Spleen (tissue), 7 donors: ENCODE results near the gene PCMTD2.

ENCODE experiments used
- CTCF ChIP-seq, 11 experiments: fragments of 200-600 bp in 7 of 11; fragments of 450-650 bp in 4 of 11; sonication (generic) in 4 of 11; IDR thresholded peaks in 8 of 11; conservative IDR thresholded peaks in 3 of 11; 1 replicate in 7 of 11; 2 replicates in 4 of 11; pipeline versions ENCODE4 v1.4.0 to v1.8.0; 2016 to 2021; ENCODE audit warnings: antibody characterized with exemption in 11 of 11, inconsistent platforms in 4 of 11, mild to moderate bottlenecking in 1 of 11
- POLR2A ChIP-seq, 3 donors: fragments of 450-650 bp; IDR thresholded peaks; one replicate each; pipeline ENCODE4 v1.5.1; 2017; ENCODE audit warnings: antibody characterized with exemption in 3 of 3, mild to moderate bottlenecking in 1 of 3
- POLR2AphosphoS5 ChIP-seq, 3 donors: sonication (generic); formaldehyde crosslinking; IDR thresholded peaks; one replicate each; pipeline ENCODE4 v1.5.1; 2017; ENCODE audit warnings: antibody characterized with exemption in 3 of 3
- donor health status: DM: no; HTN: no; CAD: no; lungs with moderate emphysema.
- donor health status: DM: no; HTN: no; CAD: no.
- donor health status: DM: no; HTN: no; CAD: no.

GRCh38 chr20:64254571-64255360 lies 782 bp upstream of the PCMTD2 start:
- TF ChIP-seq CTCF (IDR thresholded peaks at IDR 0.05 in 8 of 11, conservative IDR thresholded peaks at IDR 0.05 in 3 of 11) (no peak), POLR2A (IDR thresholded peaks at IDR 0.05) (no peak), POLR2AphosphoS5 (IDR thresholded peaks at IDR 0.05) (no peak)
